Neural cell (in vitro differentiated cells): ENCODE results near the gene DPP10. TPM values are rescaled to one million over a fixed set of nuclear protein-coding genes. Genes with fewer than 3 reads are reported as not detected.

Experiments
- H2AFZ ChIP-seq: fragments of 200-600, 300-800 bp; sonication (generic), shearing (Covaris generic); 2 replicates; pipeline ENCODE4 v1.6.0; 2014; ENCODE audit warnings: low read depth, mild to moderate bottlenecking, antibody characterized with exemption, low read length, moderate library complexity
- H3F3A ChIP-seq: fragments of 200-600 bp; shearing (Covaris generic); 2 replicates; pipeline ENCODE4 v1.6.1; 2016; ENCODE audit warnings: mild to moderate bottlenecking, moderate library complexity, mixed read lengths, antibody characterized with exemption, low read length; ENCODE audit not compliant: insufficient read depth, poor library complexity, severe bottlenecking
- H3K27ac ChIP-seq: fragments of 200-600, 300-800 bp; sonication (generic), shearing (Covaris generic); 2 replicates; pipeline ENCODE4 v1.5.1; 2014; ENCODE audit warnings: mild to moderate bottlenecking, low read length, moderate library complexity
- H3K27me3 ChIP-seq: fragments of 300-800, 200-600 bp; sonication (generic), shearing (Covaris generic); 2 replicates; pipeline ENCODE4 v1.6.0; 2014; ENCODE audit warnings: mild to moderate bottlenecking, low read depth, low read length, moderate library complexity; ENCODE audit not compliant: insufficient read depth
- H3K36me3 ChIP-seq: fragments of 300-800, 200-600 bp; sonication (generic), shearing (Covaris generic); 2 replicates; pipeline ENCODE4 v1.5.1; 2014; ENCODE audit warnings: mild to moderate bottlenecking, antibody characterized with exemption, low read length, moderate library complexity; ENCODE audit not compliant: insufficient read depth
- H3K4me2 ChIP-seq: fragments of 300-800, 200-600 bp; sonication (generic), shearing (Covaris generic); 2 replicates; pipeline ENCODE4 v1.6.0; 2014; ENCODE audit warnings: mild to moderate bottlenecking, low read length
- H3K4me3 ChIP-seq: fragments of 300-800, 200-600 bp; sonication (generic), shearing (Covaris generic); 2 replicates; pipeline ENCODE4 v1.5.1; 2014; ENCODE audit warnings: mild to moderate bottlenecking, low read length, moderate library complexity
- H3K79me2 ChIP-seq: fragments of 200-600 bp; shearing (Covaris generic); replicated peaks from 2 replicates; pipeline ENCODE4 v1.6.0; 2014; ENCODE audit warnings: mild to moderate bottlenecking, low read length, moderate library complexity; ENCODE audit not compliant: insufficient read depth
- H3K9ac ChIP-seq: fragments of 300-800, 200-600 bp; sonication (generic), shearing (Covaris generic); 2 replicates; pipeline ENCODE4 v1.6.1; 2016; ENCODE audit warnings: mild to moderate bottlenecking, low read length, mixed read lengths
- H3K9me2 ChIP-seq: fragments of 200-600 bp; shearing (Covaris generic); 2 replicates; pipeline ENCODE4 v1.6.1; 2016; ENCODE audit warnings: mild to moderate bottlenecking, low read length, mixed read lengths; ENCODE audit not compliant: insufficient read depth
- H3K9me3 ChIP-seq: fragments of 200-600, 300-800 bp; sonication (generic), shearing (Covaris generic); 2 replicates; pipeline ENCODE4 v1.6.1; 2016; ENCODE audit warnings: mild to moderate bottlenecking, mixed run types, low read length, moderate library complexity, mixed read lengths
- H4K20me1 ChIP-seq: fragments of 200-600 bp; shearing (Covaris generic); 2 replicates; pipeline ENCODE4 v1.6.1; 2016; ENCODE audit warnings: mild to moderate bottlenecking, mixed run types; ENCODE audit not compliant: insufficient read depth
- EP300 ChIP-seq: fragments of 450-650 bp; conservative IDR thresholded peaks from 2 replicates; pipeline ENCODE4 v1.6.1; 2014; ENCODE audit warnings: antibody characterized with exemption, mild to moderate bottlenecking, moderate library complexity; ENCODE audit not compliant: poor library complexity, severe bottlenecking
- EZH2 ChIP-seq: fragments of 200-600, 300-800 bp; shearing (Covaris generic), sonication (generic); IDR thresholded peaks from 2 replicates; pipeline ENCODE4 v1.6.1; 2014; ENCODE audit warnings: antibody characterized with exemption, low read length, borderline replicate concordance, mild to moderate bottlenecking; ENCODE audit not compliant: insufficient read depth, poor library complexity, severe bottlenecking
- MXI1 ChIP-seq: fragments of 450-650 bp; conservative IDR thresholded peaks from 2 replicates; pipeline ENCODE4 v1.6.1; 2014; ENCODE audit warnings: antibody characterized with exemption, mild to moderate bottlenecking; ENCODE audit not compliant: poor library complexity, severe bottlenecking
- POLR2AphosphoS5 ChIP-seq: IDR thresholded peaks from 2 replicates; pipeline ENCODE4 v1.6.1; 2012
- RAD21 ChIP-seq: fragments of 450-650 bp; conservative IDR thresholded peaks from 2 replicates; pipeline ENCODE4 v1.6.1; 2014; ENCODE audit warnings: antibody characterized with exemption, mild to moderate bottlenecking, moderate library complexity
- REST ChIP-seq: IDR thresholded peaks from 2 replicates; pipeline ENCODE4 v1.6.1; 2012; ENCODE audit warnings: borderline replicate concordance
- SMC3 ChIP-seq: fragments of 450-650 bp; conservative IDR thresholded peaks from 2 replicates; pipeline ENCODE4 v1.6.1; 2014; ENCODE audit warnings: antibody characterized with exemption, mild to moderate bottlenecking, moderate library complexity; ENCODE audit not compliant: poor library complexity
- TAF1 ChIP-seq: IDR thresholded peaks from 2 replicates; pipeline ENCODE4 v1.6.1; 2012; ENCODE audit warnings: low read depth
- polyA plus RNA-seq: library from polyadenylated mRNA; depleted of rRNA; stranded (reverse); fragments of >200 nt; gene quantifications from 2 replicates; pipeline ENCODE4 v1.2.3, GENCODE V29; 2014
- TF ChIP-seq, protein P1 (sequence below): fragments of 450-650 bp; IDR thresholded peaks from 2 replicates; pipeline ENCODE4 v1.5.1; 2014; ENCODE audit warnings: antibody characterized with exemption, mild to moderate bottlenecking, moderate library complexity; ENCODE audit not compliant: poor library complexity, severe bottlenecking

DPP10 gene
- polyA plus RNA-seq, 1 donor from 2014 or later: 13.9 TPM

GRCh38 chr2:115480741-115481140 lies 1038.3 kb downstream of the DPP10 start:
- Histone ChIP-seq H3K4me3 (no peak overlapping the region), H4K20me1 (no peaks in the 10 kb centered on the region), H3K27ac (no peak overlapping the region), H3K9me3 (no peaks in the 10 kb centered on the region), H3K36me3 (no peaks in the 10 kb centered on the region), H3K79me2 (no peaks in the 10 kb centered on the region), H3K4me2 (no peak overlapping the region), H3K9ac (no peak overlapping the region), H3K9me2 (no peaks in the 10 kb centered on the region), H3F3A (no peaks in the 10 kb centered on the region), H2AFZ (no peak overlapping the region), H3K27me3 (no peaks in the 10 kb centered on the region)
- TF ChIP-seq REST (no peak), EZH2 (no peak), TAF1 (no peak), MXI1 (no peak), POLR2AphosphoS5 (no peak), SMC3 (no peak), EP300 (no peak), RAD21 (no peak)
- TF ChIP-seq, protein P1, sequence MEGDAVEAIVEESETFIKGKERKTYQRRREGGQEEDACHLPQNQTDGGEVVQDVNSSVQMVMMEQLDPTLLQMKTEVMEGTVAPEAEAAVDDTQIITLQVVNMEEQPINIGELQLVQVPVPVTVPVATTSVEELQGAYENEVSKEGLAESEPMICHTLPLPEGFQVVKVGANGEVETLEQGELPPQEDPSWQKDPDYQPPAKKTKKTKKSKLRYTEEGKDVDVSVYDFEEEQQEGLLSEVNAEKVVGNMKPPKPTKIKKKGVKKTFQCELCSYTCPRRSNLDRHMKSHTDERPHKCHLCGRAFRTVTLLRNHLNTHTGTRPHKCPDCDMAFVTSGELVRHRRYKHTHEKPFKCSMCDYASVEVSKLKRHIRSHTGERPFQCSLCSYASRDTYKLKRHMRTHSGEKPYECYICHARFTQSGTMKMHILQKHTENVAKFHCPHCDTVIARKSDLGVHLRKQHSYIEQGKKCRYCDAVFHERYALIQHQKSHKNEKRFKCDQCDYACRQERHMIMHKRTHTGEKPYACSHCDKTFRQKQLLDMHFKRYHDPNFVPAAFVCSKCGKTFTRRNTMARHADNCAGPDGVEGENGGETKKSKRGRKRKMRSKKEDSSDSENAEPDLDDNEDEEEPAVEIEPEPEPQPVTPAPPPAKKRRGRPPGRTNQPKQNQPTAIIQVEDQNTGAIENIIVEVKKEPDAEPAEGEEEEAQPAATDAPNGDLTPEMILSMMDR: no peak

DNA sequence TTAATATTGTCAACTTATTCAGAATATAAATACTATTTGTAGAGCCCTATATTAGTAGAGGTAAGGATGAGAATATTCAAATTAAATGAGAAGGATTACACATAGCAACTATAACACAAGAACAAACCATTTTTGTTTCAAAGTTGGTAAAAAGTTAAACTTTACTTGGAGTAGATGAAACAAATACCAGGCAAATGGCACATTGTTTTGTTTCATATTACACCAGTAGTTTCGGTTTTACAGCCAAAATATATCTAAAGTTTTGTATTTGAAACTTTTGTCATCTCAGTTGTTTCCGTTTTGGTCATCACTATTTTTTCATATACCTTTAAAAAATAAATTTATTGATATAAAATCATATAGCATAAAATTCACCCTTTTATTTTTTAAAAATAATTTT lies 1039.4 kb downstream of the DPP10 start:
- H3K79me2 ChIP-seq: no peaks in the 10 kb centered on the region
- H4K20me1 ChIP-seq: no peaks in the 10 kb centered on the region
- H3F3A ChIP-seq: no peaks in the 10 kb centered on the region
- H3K4me3 ChIP-seq: no peak overlapping the region
- H3K9me3 ChIP-seq: no peaks in the 10 kb centered on the region
- no peaks in the 10 kb centered on the region for H3K36me3 ChIP-seq
- TF ChIP-seq EZH2 (no peak), SMC3 (no peak), REST (no peak), POLR2AphosphoS5 (no peak), MXI1 (no peak), RAD21 (no peak), TAF1 (no peak), EP300 (no peak)
- TF ChIP-seq, protein P1: no peak
- no peaks in the 10 kb centered on the region for H3K9me2 ChIP-seq
- no peak overlapping the region for H3K9ac ChIP-seq
- no peaks in the 10 kb centered on the region for H3K27me3 ChIP-seq
- no peak overlapping the region for H3K27ac ChIP-seq
- no peak overlapping the region for H3K4me2 ChIP-seq
- no peak overlapping the region for H2AFZ ChIP-seq
